GM19043 (cell line): Measurements from ENCODE around the gene GLI3.

Source experiments
- ATAC-seq: cut with Tn5 transposase; IDR thresholded peaks from one replicate; pipeline ENCODE4 v1.9.1; 2021; ENCODE audit warnings: low read depth; ENCODE audit not compliant: unreplicated experiment

GLI3 gene

GRCh38 chr7:42236976-42237810, at the start of gene GLI3:
Gene GLI3, minus strand, starts transcription at chr7:42237209. Its CDS starts 13,956 bp downstream, at chr7:42223253.
- ATAC-seq, result peak; percentile 68

- no peak for ATAC-seq
Measured at GRCh38 chr7:42285383-42285824, 48.4 kb upstream of the GLI3 start.

- ATAC-seq, result no peak
Measured at GRCh38 chr7:42283553-42283952, 46.5 kb upstream of the GLI3 start.

GRCh38 chr7:42278344-42278743, 41.3 kb upstream of the GLI3 start:
- ATAC-seq, result no peak

GRCh38 chr7:42274053-42274452, 37.0 kb upstream of the GLI3 start:
- ATAC-seq, result no peak

GRCh38 chr7:42272793-42273665, 36.0 kb upstream of the GLI3 start:
- ATAC-seq, result no peak

- no peak for ATAC-seq
Measured at GRCh38 chr7:42269161-42269560, 32.2 kb upstream of the GLI3 start.

GRCh38 chr7:42264702-42265101, 27.7 kb upstream of the GLI3 start:
- ATAC-seq, result no peak

- no peak for ATAC-seq
Measured at GRCh38 chr7:42263971-42264370, 27.0 kb upstream of the GLI3 start.

GRCh38 chr7:42262964-42263363, 26.0 kb upstream of the GLI3 start:
- no peak for ATAC-seq

GRCh38 chr7:42254217-42254616, 17.2 kb upstream of the GLI3 start:
- ATAC-seq, result no peak

GRCh38 chr7:42253316-42253715, 16.3 kb upstream of the GLI3 start:
- no peak for ATAC-seq

GRCh38 chr7:42250411-42250810, 13.4 kb upstream of the GLI3 start:
- ATAC-seq, result no peak

- no peak for ATAC-seq
Measured at GRCh38 chr7:42248579-42248978, 11.6 kb upstream of the GLI3 start.

- ATAC-seq, result no peak
Measured at GRCh38 chr7:42247301-42247700, 10.3 kb upstream of the GLI3 start.

GRCh38 chr7:42244828-42245227, 7.8 kb upstream of the GLI3 start:
- no peak for ATAC-seq

GRCh38 chr7:42242381-42242780, 5.4 kb upstream of the GLI3 start:
- ATAC-seq, result no peak

GRCh38 chr7:42241424-42241823, 4.4 kb upstream of the GLI3 start:
- no peak for ATAC-seq

GRCh38 chr7:42240416-42240815, 3.4 kb upstream of the GLI3 start:
- ATAC-seq, result no peak

- no peak for ATAC-seq
Measured at GRCh38 chr7:42238709-42239366, 1.8 kb upstream of the GLI3 start.
